Measurements from ENCODE around the gene OPCML. TPM values are rescaled to one million over a fixed set of nuclear protein-coding genes. Genes with fewer than 3 reads are reported as not detected.

Gene OPCML
- total RNA-seq, 1 experiment from 2014 or later, result 0.94 TPM

DNA sequence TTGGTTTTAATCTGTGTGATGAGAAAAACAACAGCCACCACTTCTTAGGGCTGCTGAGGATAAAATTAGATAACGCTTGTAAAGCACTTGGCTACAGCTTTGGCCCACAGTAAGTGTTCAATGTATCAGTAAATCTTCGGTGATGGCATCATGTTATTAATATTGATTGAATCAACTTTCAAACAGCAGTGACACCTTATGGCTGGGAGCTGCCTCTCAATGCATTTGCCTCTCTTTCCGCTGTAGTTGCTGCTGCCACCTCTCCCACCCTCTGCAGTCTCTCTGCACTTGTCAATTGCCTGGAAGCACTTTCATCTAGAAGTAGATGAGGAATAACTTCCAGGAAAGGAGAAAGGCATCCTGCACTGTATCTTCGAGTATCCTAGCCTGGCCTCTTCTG, 491.1 kb downstream of the OPCML start:
- H3K4me2 ChIP-seq (ENCODE audit: insufficient read depth, insufficient read length, low read length), result no peak overlapping the region
- no peak overlapping the region for H3K9ac ChIP-seq (ENCODE audit: extremely low read depth, insufficient read length, low read length)
- H3K14ac ChIP-seq (ENCODE audit: insufficient read depth, low read length), result no peak overlapping the region
- no peak overlapping the region for H3K27ac Mint-ChIP-seq
- DNase-seq, result no peak
- no peaks in the 10 kb centered on the region for H3K23me2 ChIP-seq (ENCODE audit: insufficient read length, low read depth, low read length, poor library complexity, severe bottlenecking)
- H4K5ac ChIP-seq (ENCODE audit: insufficient read length, low read depth, low read length), result no peak overlapping the region
- H3K56ac ChIP-seq (ENCODE audit: insufficient read length, low read depth, low read length), result no peak overlapping the region
- H2BK5ac ChIP-seq (ENCODE audit: insufficient read length, low read length), result no peak overlapping the region
- TF ChIP-seq, protein P1, sequence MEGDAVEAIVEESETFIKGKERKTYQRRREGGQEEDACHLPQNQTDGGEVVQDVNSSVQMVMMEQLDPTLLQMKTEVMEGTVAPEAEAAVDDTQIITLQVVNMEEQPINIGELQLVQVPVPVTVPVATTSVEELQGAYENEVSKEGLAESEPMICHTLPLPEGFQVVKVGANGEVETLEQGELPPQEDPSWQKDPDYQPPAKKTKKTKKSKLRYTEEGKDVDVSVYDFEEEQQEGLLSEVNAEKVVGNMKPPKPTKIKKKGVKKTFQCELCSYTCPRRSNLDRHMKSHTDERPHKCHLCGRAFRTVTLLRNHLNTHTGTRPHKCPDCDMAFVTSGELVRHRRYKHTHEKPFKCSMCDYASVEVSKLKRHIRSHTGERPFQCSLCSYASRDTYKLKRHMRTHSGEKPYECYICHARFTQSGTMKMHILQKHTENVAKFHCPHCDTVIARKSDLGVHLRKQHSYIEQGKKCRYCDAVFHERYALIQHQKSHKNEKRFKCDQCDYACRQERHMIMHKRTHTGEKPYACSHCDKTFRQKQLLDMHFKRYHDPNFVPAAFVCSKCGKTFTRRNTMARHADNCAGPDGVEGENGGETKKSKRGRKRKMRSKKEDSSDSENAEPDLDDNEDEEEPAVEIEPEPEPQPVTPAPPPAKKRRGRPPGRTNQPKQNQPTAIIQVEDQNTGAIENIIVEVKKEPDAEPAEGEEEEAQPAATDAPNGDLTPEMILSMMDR (conservative IDR thresholded peaks at IDR 0.05), result no peak
- no peaks in the 10 kb centered on the region for H4K20me1 ChIP-seq (ENCODE audit: control insufficient read depth, insufficient read depth, insufficient read length)
- H2BK15ac ChIP-seq (ENCODE audit: low read depth, low read length), result no peak overlapping the region
- H3K9me3 Mint-ChIP-seq, result no peaks in the 10 kb centered on the region
- H2AK5ac ChIP-seq (ENCODE audit: insufficient read length, low read length), result no peak overlapping the region
- no peaks in the 10 kb centered on the region for H3K79me2 ChIP-seq (ENCODE audit: insufficient read depth, low read length)
- peaks cover 32% of the 10 kb centered on the region for H3K27me3 Mint-ChIP-seq (ENCODE audit: low read depth)
- no peak overlapping the region for H4K91ac ChIP-seq (ENCODE audit: insufficient read length, low read depth, low read length)
- no peak overlapping the region for H3K27ac ChIP-seq (ENCODE audit: insufficient read length, low read depth, low read length)
- no peak overlapping the region for H2BK12ac ChIP-seq (ENCODE audit: insufficient read length, low read depth, low read length)
- no peak overlapping the region for H4K8ac ChIP-seq (replicated peaks; ENCODE audit: insufficient read length, low read depth, low read length)
- no peak overlapping the region for H3K18ac ChIP-seq (ENCODE audit: insufficient read length, low read depth, low read length)
- H3K4me1 Mint-ChIP-seq, result peaks cover 8 to 9% of the 10 kb centered on the region in 2 experiments
- no peak overlapping the region for H3T11ph ChIP-seq (ENCODE audit: low read length)
- no CpG with 5 or more reads among the region's 4 CpGs for WGBS (ENCODE audit: extremely low coverage, insufficient read length, low lambda C conversion rate)
- H3K4ac ChIP-seq (ENCODE audit: low read depth, low read length), result no peak overlapping the region
- H2BK120ac ChIP-seq (ENCODE audit: low read depth, low read length, poor library complexity, severe bottlenecking), result no peak overlapping the region
- H3K79me1 ChIP-seq (ENCODE audit: insufficient read depth, low read depth, low read length, poor library complexity, severe bottlenecking), result no peaks in the 10 kb centered on the region
- no peak overlapping the region for H3K23ac ChIP-seq (ENCODE audit: insufficient read length, low read depth, low read length)
- peaks cover 4% of the 10 kb centered on the region; the same call in 1 of the 2 replicates for H3K4me1 ChIP-seq (ENCODE audit: insufficient read depth, low read length)
- H3K27me3 ChIP-seq (ENCODE audit: insufficient read depth, low read length), result no peaks in the 10 kb centered on the region
- no peak overlapping the region for H2BK20ac ChIP-seq (ENCODE audit: low read depth, low read length, poor library complexity, severe bottlenecking)
- H3K4me3 Mint-ChIP-seq, result no peak overlapping the region
- H3K36me3 Mint-ChIP-seq (ENCODE audit: insufficient read depth in 1 of 3, low read depth in 3 of 3), result no peaks in the 10 kb centered on the region
- no peak overlapping the region for H2AFZ ChIP-seq (ENCODE audit: low read length)
- no peaks in the 10 kb centered on the region for H3K9me3 ChIP-seq (ENCODE audit: control insufficient read depth, low read depth, low read length)

Measured in H9 (cell line).